ENCODE results near the gene DNHD1. TPM values are rescaled to one million over a fixed set of nuclear protein-coding genes. Genes with fewer than 3 reads are reported as not detected.

Gene DNHD1
- total and polyA plus RNA-seq, 2 of the 13 experiments (the other 11 are each of a cell fraction or from before 2014, with no cell fraction given): 2.7 to 9.3 TPM

DNA sequence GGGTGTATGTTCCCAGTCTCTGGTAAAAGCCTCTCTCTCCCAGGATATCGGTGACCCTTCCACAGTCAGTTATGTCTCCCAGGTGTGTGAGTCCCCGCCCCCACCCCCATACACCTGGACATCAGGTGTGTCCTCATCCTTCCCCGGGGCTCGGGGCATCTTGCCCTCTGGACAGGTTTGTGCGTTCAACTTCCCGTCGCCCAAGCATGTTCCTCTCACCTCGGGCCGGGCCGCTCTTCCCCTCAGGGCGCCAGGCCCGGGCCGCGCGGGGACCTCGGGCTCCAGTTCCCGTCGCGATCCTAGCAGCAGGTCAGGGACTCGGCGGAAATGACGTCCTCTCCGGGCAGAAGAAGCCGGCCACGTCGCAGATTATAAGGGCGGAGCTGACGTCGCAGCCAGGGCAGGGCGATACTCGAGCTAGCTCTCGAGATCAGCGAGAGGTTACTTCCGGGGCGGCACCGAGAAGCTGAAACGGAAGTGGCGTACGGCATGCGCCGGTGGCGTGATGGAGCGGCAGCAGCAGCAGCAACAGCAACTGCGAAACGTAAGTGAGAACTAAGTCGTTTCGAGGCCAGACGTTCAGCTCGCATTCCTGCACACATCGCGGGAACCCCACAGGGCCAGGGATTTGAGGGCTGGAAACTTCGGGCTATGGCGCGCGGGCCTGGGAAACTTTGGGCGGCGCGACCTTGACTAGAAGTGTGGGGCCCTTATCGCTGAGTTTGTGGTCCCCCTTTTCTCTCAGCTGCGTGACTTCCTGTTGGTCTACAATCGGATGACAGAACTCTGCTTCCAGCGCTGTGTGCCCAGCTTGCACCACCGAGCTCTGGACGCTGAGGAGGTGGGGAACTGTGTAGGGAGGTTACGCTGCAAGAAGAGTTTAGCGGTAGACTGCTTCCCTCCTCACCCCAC, 15.8 kb upstream of the DNHD1 start, which contains the start of the genes ARFIP2 and TIMM10B (continued):
- peak; percentile 12; the same call in 1 of the 2 replicates for TF ChIP-seq ZNF709 (CRISPR knock-in tag; IDR thresholded peaks at IDR 0.05)
- TF ChIP-seq, protein P1, sequence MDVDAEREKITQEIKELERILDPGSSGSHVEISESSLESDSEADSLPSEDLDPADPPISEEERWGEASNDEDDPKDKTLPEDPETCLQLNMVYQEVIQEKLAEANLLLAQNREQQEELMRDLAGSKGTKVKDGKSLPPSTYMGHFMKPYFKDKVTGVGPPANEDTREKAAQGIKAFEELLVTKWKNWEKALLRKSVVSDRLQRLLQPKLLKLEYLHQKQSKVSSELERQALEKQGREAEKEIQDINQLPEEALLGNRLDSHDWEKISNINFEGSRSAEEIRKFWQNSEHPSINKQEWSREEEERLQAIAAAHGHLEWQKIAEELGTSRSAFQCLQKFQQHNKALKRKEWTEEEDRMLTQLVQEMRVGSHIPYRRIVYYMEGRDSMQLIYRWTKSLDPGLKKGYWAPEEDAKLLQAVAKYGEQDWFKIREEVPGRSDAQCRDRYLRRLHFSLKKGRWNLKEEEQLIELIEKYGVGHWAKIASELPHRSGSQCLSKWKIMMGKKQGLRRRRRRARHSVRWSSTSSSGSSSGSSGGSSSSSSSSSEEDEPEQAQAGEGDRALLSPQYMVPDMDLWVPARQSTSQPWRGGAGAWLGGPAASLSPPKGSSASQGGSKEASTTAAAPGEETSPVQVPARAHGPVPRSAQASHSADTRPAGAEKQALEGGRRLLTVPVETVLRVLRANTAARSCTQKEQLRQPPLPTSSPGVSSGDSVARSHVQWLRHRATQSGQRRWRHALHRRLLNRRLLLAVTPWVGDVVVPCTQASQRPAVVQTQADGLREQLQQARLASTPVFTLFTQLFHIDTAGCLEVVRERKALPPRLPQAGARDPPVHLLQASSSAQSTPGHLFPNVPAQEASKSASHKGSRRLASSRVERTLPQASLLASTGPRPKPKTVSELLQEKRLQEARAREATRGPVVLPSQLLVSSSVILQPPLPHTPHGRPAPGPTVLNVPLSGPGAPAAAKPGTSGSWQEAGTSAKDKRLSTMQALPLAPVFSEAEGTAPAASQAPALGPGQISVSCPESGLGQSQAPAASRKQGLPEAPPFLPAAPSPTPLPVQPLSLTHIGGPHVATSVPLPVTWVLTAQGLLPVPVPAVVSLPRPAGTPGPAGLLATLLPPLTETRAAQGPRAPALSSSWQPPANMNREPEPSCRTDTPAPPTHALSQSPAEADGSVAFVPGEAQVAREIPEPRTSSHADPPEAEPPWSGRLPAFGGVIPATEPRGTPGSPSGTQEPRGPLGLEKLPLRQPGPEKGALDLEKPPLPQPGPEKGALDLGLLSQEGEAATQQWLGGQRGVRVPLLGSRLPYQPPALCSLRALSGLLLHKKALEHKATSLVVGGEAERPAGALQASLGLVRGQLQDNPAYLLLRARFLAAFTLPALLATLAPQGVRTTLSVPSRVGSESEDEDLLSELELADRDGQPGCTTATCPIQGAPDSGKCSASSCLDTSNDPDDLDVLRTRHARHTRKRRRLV (CRISPR knock-in tag; IDR thresholded peaks at IDR 0.05): peak; percentile 60; the same call in 1 of the 2 replicates
- no peak for TF ChIP-seq ARID2 (CRISPR knock-in tag; IDR thresholded peaks at IDR 0.05; ENCODE audit: borderline replicate concordance)
- TF ChIP-seq ZC3H4 (CRISPR knock-in tag; IDR thresholded peaks at IDR 0.05; ENCODE audit: borderline replicate concordance): no peak
- peak; percentile 84 for TF ChIP-seq SP2 (CRISPR knock-in tag; IDR thresholded peaks at IDR 0.05)
- peak; percentile 74 for TF ChIP-seq HCFC1 (IDR thresholded peaks at IDR 0.05; ENCODE audit: low read depth, low read length)
- no peak for TF ChIP-seq RORA (CRISPR knock-in tag; IDR thresholded peaks at IDR 0.05)
- TF ChIP-seq, protein P2, sequence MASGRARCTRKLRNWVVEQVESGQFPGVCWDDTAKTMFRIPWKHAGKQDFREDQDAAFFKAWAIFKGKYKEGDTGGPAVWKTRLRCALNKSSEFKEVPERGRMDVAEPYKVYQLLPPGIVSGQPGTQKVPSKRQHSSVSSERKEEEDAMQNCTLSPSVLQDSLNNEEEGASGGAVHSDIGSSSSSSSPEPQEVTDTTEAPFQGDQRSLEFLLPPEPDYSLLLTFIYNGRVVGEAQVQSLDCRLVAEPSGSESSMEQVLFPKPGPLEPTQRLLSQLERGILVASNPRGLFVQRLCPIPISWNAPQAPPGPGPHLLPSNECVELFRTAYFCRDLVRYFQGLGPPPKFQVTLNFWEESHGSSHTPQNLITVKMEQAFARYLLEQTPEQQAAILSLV (CRISPR knock-in tag; IDR thresholded peaks at IDR 0.05; ENCODE audit: borderline replicate concordance): peak; percentile 79; the same call in 1 of the 2 replicates
- peak; percentile 79; the same call in 1 of the 2 replicates for TF ChIP-seq ZNF788 (CRISPR knock-in tag; IDR thresholded peaks at IDR 0.05; ENCODE audit: borderline replicate concordance)
- TF ChIP-seq ZKSCAN5 (CRISPR knock-in tag; IDR thresholded peaks at IDR 0.05): no peak
- TF ChIP-seq SIN3B (IDR thresholded peaks at IDR 0.05; ENCODE audit: low read length): no peak; the same call in 1 of the 2 replicates
- TF ChIP-seq KAT2B (IDR thresholded peaks at IDR 0.05; ENCODE audit: borderline replicate concordance, low read depth, low read length): no peak
- peak; percentile 84; the same call in 1 of the 2 replicates for TF ChIP-seq ZZZ3 (CRISPR knock-in tag; IDR thresholded peaks at IDR 0.05; ENCODE audit: borderline replicate concordance)
- TF ChIP-seq EED (CRISPR knock-in tag; IDR thresholded peaks at IDR 0.05): peak; percentile 70; the same call in 1 of the 2 replicates
- peak; percentile 95 for TF ChIP-seq ELF1 (CRISPR knock-in tag; IDR thresholded peaks at IDR 0.05)
- TF ChIP-seq, protein P3, sequence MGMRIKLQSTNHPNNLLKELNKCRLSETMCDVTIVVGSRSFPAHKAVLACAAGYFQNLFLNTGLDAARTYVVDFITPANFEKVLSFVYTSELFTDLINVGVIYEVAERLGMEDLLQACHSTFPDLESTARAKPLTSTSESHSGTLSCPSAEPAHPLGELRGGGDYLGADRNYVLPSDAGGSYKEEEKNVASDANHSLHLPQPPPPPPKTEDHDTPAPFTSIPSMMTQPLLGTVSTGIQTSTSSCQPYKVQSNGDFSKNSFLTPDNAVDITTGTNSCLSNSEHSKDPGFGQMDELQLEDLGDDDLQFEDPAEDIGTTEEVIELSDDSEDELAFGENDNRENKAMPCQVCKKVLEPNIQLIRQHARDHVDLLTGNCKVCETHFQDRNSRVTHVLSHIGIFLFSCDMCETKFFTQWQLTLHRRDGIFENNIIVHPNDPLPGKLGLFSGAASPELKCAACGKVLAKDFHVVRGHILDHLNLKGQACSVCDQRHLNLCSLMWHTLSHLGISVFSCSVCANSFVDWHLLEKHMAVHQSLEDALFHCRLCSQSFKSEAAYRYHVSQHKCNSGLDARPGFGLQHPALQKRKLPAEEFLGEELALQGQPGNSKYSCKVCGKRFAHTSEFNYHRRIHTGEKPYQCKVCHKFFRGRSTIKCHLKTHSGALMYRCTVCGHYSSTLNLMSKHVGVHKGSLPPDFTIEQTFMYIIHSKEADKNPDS (CRISPR knock-in tag; IDR thresholded peaks at IDR 0.05): no peak; the same call in 1 of the 2 replicates
- peak; percentile 93 for TF ChIP-seq GABPA (IDR thresholded peaks at IDR 0.05; ENCODE audit: low read depth, low read length)
- TF ChIP-seq GABPA (CRISPR knock-in tag; IDR thresholded peaks at IDR 0.05; ENCODE audit: low read depth): peak; percentile 99
- TF ChIP-seq ISL2 (CRISPR knock-in tag; IDR thresholded peaks at IDR 0.05): peak; percentile 55; the same call in 1 of the 2 replicates
- TF ChIP-seq ZFP62 (CRISPR knock-in tag; IDR thresholded peaks at IDR 0.05): no peak
- TF ChIP-seq KLF6 (CRISPR knock-in tag; IDR thresholded peaks at IDR 0.05): 0 out of 2 replicates have a peak, but pooled peaks have one; percentile 61
- no peak for TF ChIP-seq SNRNP70 (IDR thresholded peaks at IDR 0.05; ENCODE audit: low read depth, low read length)
- no peak for TF ChIP-seq NFRKB (IDR thresholded peaks at IDR 0.05)

All from HepG2 (cell line).